ENCODE measurements around the gene GXYLT1.
"Not testable (repeated sequence)": the region's sequence is repeated elsewhere in the genome, so short reads cannot be mapped to it uniquely, and the experiment has no call there.

Gene GXYLT1

GRCh38 chr12:42144408-42145196 lies at the start of gene GXYLT1:
Gene GXYLT1, minus strand, starts transcription at chr12:42144874. Its CDS starts 228 bp downstream, at chr12:42144646.
- peak; percentile 55 to 83 (median 70) for DNase-seq

GRCh38 chr12:42192686-42193085 lies 48.0 kb upstream of the GXYLT1 start:
- no peak for DNase-seq

GRCh38 chr12:42192258-42192657 lies 47.6 kb upstream of the GXYLT1 start:
- no peak for DNase-seq

- no peak for DNase-seq
These were observed 45.7 kb upstream of the GXYLT1 start for GRCh38 chr12:42190376-42190775.

GRCh38 chr12:42188275-42188674 lies 43.6 kb upstream of the GXYLT1 start:
- DNase-seq, result not testable (repeated sequence)

- no peak for DNase-seq
These were observed 43.1 kb upstream of the GXYLT1 start for GRCh38 chr12:42187799-42188198.

GRCh38 chr12:42186793-42187192 lies 42.1 kb upstream of the GXYLT1 start:
- no peak for DNase-seq

- DNase-seq, result no peak
These were observed 37.7 kb upstream of the GXYLT1 start for GRCh38 chr12:42182394-42182793.

- no peak for DNase-seq
These were observed 36.4 kb upstream of the GXYLT1 start for GRCh38 chr12:42180990-42181596.

- no peak for DNase-seq
These were observed 33.4 kb upstream of the GXYLT1 start for GRCh38 chr12:42178101-42178500.

- DNase-seq, result no peak
These were observed 30.3 kb upstream of the GXYLT1 start for GRCh38 chr12:42174978-42175377.

GRCh38 chr12:42173961-42174521 lies 29.4 kb upstream of the GXYLT1 start:
- DNase-seq, result no peak

GRCh38 chr12:42172441-42173210 lies 28.0 kb upstream of the GXYLT1 start:
- DNase-seq, result no peak

- DNase-seq, result no peak
These were observed 23.0 kb upstream of the GXYLT1 start for GRCh38 chr12:42167711-42168110.

GRCh38 chr12:42166501-42166900 lies 21.8 kb upstream of the GXYLT1 start:
- DNase-seq, result no peak

GRCh38 chr12:42163913-42164312 lies 19.2 kb upstream of the GXYLT1 start:
- no peak for DNase-seq

- no peak for DNase-seq
These were observed 18.3 kb upstream of the GXYLT1 start for GRCh38 chr12:42162965-42163364.

GRCh38 chr12:42162193-42162592 lies 17.5 kb upstream of the GXYLT1 start:
- DNase-seq, result no peak

GRCh38 chr12:42161529-42161928 lies 16.9 kb upstream of the GXYLT1 start:
- DNase-seq, result no peak

- DNase-seq, result no peak
These were observed 11.6 kb upstream of the GXYLT1 start for GRCh38 chr12:42156232-42156631.

- DNase-seq, result no peak
These were observed 1.0 kb upstream of the GXYLT1 start for GRCh38 chr12:42145552-42146215.

GRCh38 chr12:42145197-42145549 lies 499 bp upstream of the GXYLT1 start:
- DNase-seq, result no peak

- peak in 1 of 6 experiments; percentile 56 for DNase-seq
These were observed 591 bp downstream of the GXYLT1 start for GRCh38 chr12:42144158-42144407.
